Esophagus muscularis mucosa (tissue), 3 donors: ENCODE measurements around the gene ELL2.

Experiments used
- POLR2A ChIP-seq: fragments of 450-650 bp; IDR thresholded peaks from one replicate; pipeline ENCODE4 v1.6.1; 2017; ENCODE audit warnings: antibody characterized with exemption, moderate library complexity, mild to moderate bottlenecking, low read depth
- POLR2AphosphoS5 ChIP-seq, 2 donors: sonication (generic); formaldehyde crosslinking; IDR thresholded peaks; one replicate each; pipeline ENCODE4 v1.6.1; 2017; ENCODE audit warnings: antibody characterized with exemption in 2 of 2
- TF ChIP-seq, protein P1 (sequence below), 3 experiments: fragments of 200-600 bp in 2 of 3; fragments of 450-650 bp in 1 of 3; sonication (generic) in 2 of 3; IDR thresholded peaks; one replicate each; pipeline ENCODE4 v1.5.1; 2017 to 2019; ENCODE audit warnings: antibody characterized with exemption in 3 of 3, mild to moderate bottlenecking in 2 of 3, moderate library complexity in 1 of 3

DNA sequence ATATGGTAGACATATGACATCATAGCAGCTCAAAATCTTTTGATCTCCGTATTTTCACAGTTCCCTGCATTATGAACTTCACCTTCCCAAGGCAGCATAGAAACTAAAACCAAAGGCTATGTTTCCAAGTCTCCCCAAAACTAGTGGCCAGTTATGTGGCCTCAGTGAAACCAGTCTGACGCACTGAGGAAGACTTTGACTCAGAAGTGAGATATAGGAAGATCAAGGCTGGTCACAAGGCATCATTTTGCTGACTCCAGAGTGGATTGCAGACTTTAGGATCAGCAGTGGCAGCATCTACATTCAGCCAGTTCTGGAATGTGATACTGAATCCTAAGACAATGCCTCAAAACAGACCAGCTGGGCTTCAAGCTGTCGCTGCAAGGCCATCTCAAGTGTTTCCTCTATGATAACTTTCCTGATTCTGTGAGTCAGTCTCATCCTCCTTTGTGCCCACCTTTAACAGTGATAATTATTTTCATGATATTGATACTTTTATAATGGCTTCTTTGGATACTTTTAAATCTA lies 34.4 kb upstream of the ELL2 start:
- TF ChIP-seq, protein P1, sequence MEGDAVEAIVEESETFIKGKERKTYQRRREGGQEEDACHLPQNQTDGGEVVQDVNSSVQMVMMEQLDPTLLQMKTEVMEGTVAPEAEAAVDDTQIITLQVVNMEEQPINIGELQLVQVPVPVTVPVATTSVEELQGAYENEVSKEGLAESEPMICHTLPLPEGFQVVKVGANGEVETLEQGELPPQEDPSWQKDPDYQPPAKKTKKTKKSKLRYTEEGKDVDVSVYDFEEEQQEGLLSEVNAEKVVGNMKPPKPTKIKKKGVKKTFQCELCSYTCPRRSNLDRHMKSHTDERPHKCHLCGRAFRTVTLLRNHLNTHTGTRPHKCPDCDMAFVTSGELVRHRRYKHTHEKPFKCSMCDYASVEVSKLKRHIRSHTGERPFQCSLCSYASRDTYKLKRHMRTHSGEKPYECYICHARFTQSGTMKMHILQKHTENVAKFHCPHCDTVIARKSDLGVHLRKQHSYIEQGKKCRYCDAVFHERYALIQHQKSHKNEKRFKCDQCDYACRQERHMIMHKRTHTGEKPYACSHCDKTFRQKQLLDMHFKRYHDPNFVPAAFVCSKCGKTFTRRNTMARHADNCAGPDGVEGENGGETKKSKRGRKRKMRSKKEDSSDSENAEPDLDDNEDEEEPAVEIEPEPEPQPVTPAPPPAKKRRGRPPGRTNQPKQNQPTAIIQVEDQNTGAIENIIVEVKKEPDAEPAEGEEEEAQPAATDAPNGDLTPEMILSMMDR (IDR thresholded peaks at IDR 0.05), result no peak
- TF ChIP-seq POLR2AphosphoS5 (IDR thresholded peaks at IDR 0.05) (no peak), POLR2A (no peak)
